H1 (cell line): Measurements from ENCODE around the gene TSEN2. TPM values are rescaled to one million over a fixed set of nuclear protein-coding genes. Genes with fewer than 3 reads are reported as not detected.

ENCODE experiments used
- CTCF ChIA-PET: fragments of 300-600 bp; sonication (Branson Sonifier 250); formaldehyde crosslinking; loops from one replicate; lab custom pipeline; 2021; ENCODE audit not compliant: partially characterized antibody; lab: Charles Lee
- POLR2A ChIA-PET: fragments of 300-600 bp; sonication (Branson Sonifier 250); formaldehyde crosslinking; loops from one replicate; lab custom pipeline; 2021; ENCODE audit warnings: inconsistent platforms; ENCODE audit not compliant: partially characterized antibody; lab: Charles Lee
- DNase-seq, 2 experiments: peaks; one replicate each; pipeline versions ENCODE4 v3.0.0 to v3.0.0-alpha.2; 2010 to 2022; ENCODE audit warnings: low spot score in 2 of 2, low read depth in 1 of 2, mixed read lengths in 1 of 2
- FAIRE-seq: peaks from 2 replicates; lab custom pipeline; 2011; peaks lifted over from hg19 to GRCh38; lab: Jason Lieb, UNC
- H2AFZ ChIP-seq: 2 replicates; pipeline ENCODE4 v1.8.1; 2012; ENCODE audit warnings: low read length, inconsistent platforms
- H2AK5ac ChIP-seq: 2 replicates; pipeline ENCODE4 v1.6.1; 2013; ENCODE audit warnings: low read depth, low read length
- H2BK120ac ChIP-seq: replicated peaks from 2 replicates; pipeline ENCODE3; 2013; ENCODE audit warnings: low read depth, low read length, inconsistent platforms
- H2BK12ac ChIP-seq: 2 replicates; pipeline ENCODE4 v1.6.1; 2013; ENCODE audit warnings: low read depth, low read length
- H2BK15ac ChIP-seq: 2 replicates; pipeline ENCODE4 v1.6.1; 2013; ENCODE audit warnings: low read length
- H2BK20ac ChIP-seq: 2 replicates; pipeline ENCODE4 v1.6.1; 2013; ENCODE audit warnings: low read length
- H2BK5ac ChIP-seq: 2 replicates; pipeline ENCODE4 v1.6.1; 2013; ENCODE audit warnings: low read depth, low read length
- H3K14ac ChIP-seq: 2 replicates; pipeline ENCODE4 v1.6.1; 2013; ENCODE audit warnings: inconsistent platforms; ENCODE audit not compliant: insufficient read length
- H3K18ac ChIP-seq: 2 replicates; pipeline ENCODE4 v1.6.1; 2013; ENCODE audit warnings: low read length; ENCODE audit errors: extremely low read depth
- H3K23ac ChIP-seq: 2 replicates; pipeline ENCODE4 v1.6.1; 2013; ENCODE audit warnings: inconsistent platforms; ENCODE audit not compliant: insufficient read length
- H3K23me2 ChIP-seq: 2 replicates; pipeline ENCODE4 v1.6.1; 2013; ENCODE audit warnings: low read depth, low read length
- H3K27ac ChIP-seq: 2 replicates; pipeline ENCODE4 v1.6.1; 2011; ENCODE audit warnings: low read depth, low read length, inconsistent platforms
- H3K27me3 ChIP-seq, 4 experiments: replicated peaks in 1 of 4; 1 replicate in 1 of 4; 2 replicates in 3 of 4; pipeline versions ENCODE4 v1.6.1 to v1.8.1; 2011 to 2013; ENCODE audit warnings: low read length in 3 of 4, mild to moderate bottlenecking in 3 of 4, inconsistent platforms in 2 of 4, mixed read lengths in 2 of 4, moderate library complexity in 1 of 4; ENCODE audit not compliant: control insufficient read depth in 3 of 4, insufficient read depth in 3 of 4; ENCODE audit errors: extremely low read depth in 1 of 4
- H3K36me3 ChIP-seq, 4 experiments: 2 replicates each; pipeline versions ENCODE4 v1.6.1 to v1.8.1; 2011 to 2013; ENCODE audit warnings: mild to moderate bottlenecking in 4 of 4, low read length in 3 of 4, moderate library complexity in 2 of 4, control low read depth in 1 of 4, inconsistent platforms in 1 of 4; ENCODE audit not compliant: insufficient read depth in 4 of 4, control insufficient read depth in 2 of 4
- H3K4ac ChIP-seq: replicated peaks from 2 replicates; pipeline ENCODE3; 2013; ENCODE audit warnings: low read length, low read depth, mixed read lengths, inconsistent platforms; ENCODE audit not compliant: insufficient read length
- H3K4me1 ChIP-seq, 4 experiments: replicated peaks in 1 of 4; 1 replicate in 1 of 4; 2 replicates in 3 of 4; pipeline versions ENCODE4 v1.6.1 to v1.8.1; 2011 to 2013; ENCODE audit warnings: low read length in 3 of 4, inconsistent platforms in 2 of 4, mixed read lengths in 1 of 4; ENCODE audit not compliant: insufficient read depth in 4 of 4, control insufficient read depth in 3 of 4
- H3K4me2 ChIP-seq, 2 experiments: 2 replicates each; pipeline versions ENCODE4 v1.6.1 to v1.8.1; 2011 to 2013; ENCODE audit warnings: low read depth in 2 of 2, low read length in 2 of 2, control low read depth in 1 of 2, inconsistent platforms in 1 of 2, mild to moderate bottlenecking in 1 of 2; ENCODE audit not compliant: insufficient read depth in 1 of 2
- H3K4me3 ChIP-seq, 4 experiments: fragments of 200-600, 300-600 bp in 1 of 4; sonication (generic), shearing (Covaris generic), sonication (Bioruptor Twin) in 1 of 4; 2 replicates each; pipeline versions ENCODE4 v1.5.1 to v1.8.1; 2011 to 2016; ENCODE audit warnings: low read length in 4 of 4, low read depth in 3 of 4, control low read depth in 2 of 4, inconsistent platforms in 2 of 4, mild to moderate bottlenecking in 2 of 4, mixed read lengths in 1 of 4, moderate library complexity in 1 of 4; ENCODE audit not compliant: insufficient read depth in 2 of 4; ENCODE audit errors: extremely low read depth in 1 of 4
- H3K56ac ChIP-seq: replicated peaks from 2 replicates; pipeline ENCODE3; 2013; ENCODE audit warnings: low read depth, mild to moderate bottlenecking, mixed read lengths, low read length, inconsistent platforms; ENCODE audit not compliant: insufficient read length
- H3K79me1 ChIP-seq: 2 replicates; pipeline ENCODE4 v1.6.1; 2013; ENCODE audit warnings: low read depth, low read length, control low read depth
- H3K79me2 ChIP-seq, 2 experiments: 2 replicates each; pipeline versions ENCODE4 v1.6.1 to v1.8.1; 2012 to 2013; ENCODE audit warnings: low read length in 2 of 2, mild to moderate bottlenecking in 2 of 2, inconsistent platforms in 1 of 2; ENCODE audit not compliant: insufficient read depth in 2 of 2, control insufficient read depth in 1 of 2
- H3K9ac ChIP-seq, 4 experiments: replicated peaks in 1 of 4; 1 replicate in 1 of 4; 2 replicates in 3 of 4; pipeline versions ENCODE4 v1.6.1 to v1.8.1; 2011 to 2013; ENCODE audit warnings: low read depth in 3 of 4, low read length in 3 of 4, control low read depth in 2 of 4, mild to moderate bottlenecking in 2 of 4, moderate library complexity in 2 of 4, inconsistent platforms in 1 of 4; ENCODE audit errors: extremely low read depth in 1 of 4
- H3K9me3 ChIP-seq, 2 experiments: 2 replicates each; pipeline versions ENCODE4 v1.6.1 to v1.8.1; 2012 to 2013; ENCODE audit warnings: mild to moderate bottlenecking in 2 of 2, moderate library complexity in 2 of 2, control low read depth in 1 of 2, inconsistent platforms in 1 of 2, low read depth in 1 of 2, low read length in 1 of 2, mixed read lengths in 1 of 2; ENCODE audit not compliant: insufficient read depth in 2 of 2
- H4K20me1 ChIP-seq, 2 experiments: replicated peaks in 1 of 2; 2 replicates each; pipeline versions ENCODE3 to v1.8.1; 2011 to 2013; ENCODE audit warnings: inconsistent platforms in 2 of 2, low read length in 2 of 2, mild to moderate bottlenecking in 1 of 2; ENCODE audit not compliant: insufficient read depth in 2 of 2, control insufficient read depth in 1 of 2
- H4K5ac ChIP-seq: 2 replicates; pipeline ENCODE4 v1.6.1; 2013; ENCODE audit warnings: low read length, low read depth, mixed read lengths, inconsistent platforms; ENCODE audit not compliant: insufficient read length
- H4K8ac ChIP-seq: 2 replicates; pipeline ENCODE4 v1.8.0; 2013; ENCODE audit warnings: mild to moderate bottlenecking, moderate library complexity, low read length, inconsistent platforms; ENCODE audit not compliant: insufficient read depth; ENCODE audit errors: extremely low read depth
- H4K91ac ChIP-seq: replicated peaks from 2 replicates; pipeline ENCODE3; 2013; ENCODE audit warnings: low read length, mixed read lengths, inconsistent platforms; ENCODE audit not compliant: insufficient read length
- CTCF ChIP-seq, 3 experiments: IDR thresholded peaks; 1 replicate in 2 of 3; 2 replicates in 1 of 3; pipeline versions ENCODE4 v1.5.1 to v1.6.1; 2011; ENCODE audit warnings: low read length in 3 of 3, mild to moderate bottlenecking in 3 of 3, inconsistent platforms in 2 of 3, low read depth in 1 of 3, moderate library complexity in 1 of 3; ENCODE audit not compliant: insufficient read depth in 1 of 3; ENCODE audit errors: control extremely low read depth in 1 of 3
- E2F6 ChIP-seq: IDR thresholded peaks from 2 replicates; pipeline ENCODE4 v1.6.1; 2012; ENCODE audit warnings: inconsistent platforms
- HDAC2 ChIP-seq, 2 experiments: fragments of 300-600 bp in 1 of 2; sonication (generic) in 1 of 2; IDR thresholded peaks; 2 replicates each; pipeline ENCODE4 v1.6.1; 2011 to 2012; ENCODE audit warnings: low read depth in 2 of 2, low read length in 2 of 2, mild to moderate bottlenecking in 2 of 2, moderate library complexity in 2 of 2, borderline replicate concordance in 1 of 2, inconsistent platforms in 1 of 2
- KDM1A ChIP-seq: fragments of 200-600, 300-600 bp; sonication (generic); IDR thresholded peaks from 2 replicates; pipeline ENCODE4 v1.7.1; 2016; ENCODE audit warnings: mild to moderate bottlenecking, low read length, borderline replicate concordance
- MAX ChIP-seq: IDR thresholded peaks from 2 replicates; pipeline ENCODE4 v1.6.1; 2012; ENCODE audit warnings: inconsistent platforms
- NRF1 ChIP-seq: IDR thresholded peaks from 2 replicates; pipeline ENCODE4 v1.6.1; 2011; ENCODE audit warnings: mild to moderate bottlenecking, low read depth, low read length, improper control_type of control experiment
- SAP30 ChIP-seq: fragments of 300-600 bp; sonication (generic); IDR thresholded peaks from 2 replicates; pipeline ENCODE4 v1.7.1; 2012; ENCODE audit warnings: low read length, moderate library complexity, mild to moderate bottlenecking, inconsistent platforms; ENCODE audit not compliant: insufficient read depth, insufficient replicate concordance
- TAF1 ChIP-seq: IDR thresholded peaks from 2 replicates; pipeline ENCODE4 v1.6.1; 2011; ENCODE audit warnings: mild to moderate bottlenecking, low read depth, low read length
- WGBS, 2 experiments: shearing (Covaris generic) in 1 of 2; methylation state at CpG; one replicate each; pipeline versions ENCODE4 v1.1.6 to v1.1.7; 2013 to 2015; ENCODE audit warnings: low lambda C conversion rate in 2 of 2, mixed read lengths in 2 of 2, inconsistent platforms in 1 of 2, low coverage in 1 of 2, missing lambda C conversion rate in 1 of 2; ENCODE audit not compliant: insufficient replicate concordance in 2 of 2, insufficient coverage in 1 of 2, insufficient read length in 1 of 2; ENCODE audit errors: extremely low coverage in 1 of 2, missing lambda C conversion rate in 1 of 2; 5-methylcytosine and 5-hydroxymethylcytosine counted together
- polyA plus RNA-seq, 7 experiments: library from polyadenylated mRNA; depleted of rRNA in 3 of 7; stranded (reverse) in 5 of 7; unstranded in 2 of 7; fragments of >200 nt in 5 of 7; fragments of 200-250 nt in 2 of 7; gene quantifications; 1 replicate in 5 of 7; 2 replicates in 1 of 7; 4 replicates in 1 of 7; pipeline versions ENCODE4 v1.2.1 to v1.2.3, GENCODE V29; 2011 to 2013; ENCODE audit warnings: missing spikeins in 2 of 7, mixed read lengths in 2 of 7
- total RNA-seq: library from RNA; stranded (reverse); fragmentation: NEBNext Ultra II Directional; extraction: Animal tissue kit (Norgen Biotek cat#: 25700); gene quantifications from 2 replicates; pipeline ENCODE4 v1.2.1, GENCODE V29; 2021

Gene TSEN2
- total and polyA plus RNA-seq, 2 of the 8 experiments (the other 6 are each of a cell fraction or from before 2014, with no cell fraction given): 16.1 to 22.4 TPM

GRCh38 chr3:12553921-12554391 lies 69.7 kb downstream of the TSEN2 start:
- no peak overlapping the region for H2BK15ac ChIP-seq
- WGBS, 2 experiments: 42% methylated on average over 26 of the region's 26 CpGs; no CpG with 5 or more reads in 1 of the 2 experiments
- no peak overlapping the region for H2BK20ac ChIP-seq
- H2BK120ac ChIP-seq: no peak overlapping the region
- no peak overlapping the region for H3K27ac ChIP-seq
- no peak overlapping the region for H3K56ac ChIP-seq
- FAIRE-seq: no peak
- no peak overlapping the region for H3K4ac ChIP-seq
- CTCF ChIA-PET: interaction anchor here (0.9 to 1.0 kb wide), 2 partner anchors 13 to 58 kb away, joined by 3 to 5 read pairs; no protein-coding TSS in a partner anchor
- H3K4me2 ChIP-seq: peak overlapping the region; percentile 68 to 80
- H4K5ac ChIP-seq: no peak overlapping the region
- H2BK5ac ChIP-seq: no peak overlapping the region
- H3K14ac ChIP-seq: no peak overlapping the region
- peaks cover 0 to 6% (median 2%) of the 10 kb centered on the region in 4 experiments; a peak in 2 of 7 replicates for H3K4me1 ChIP-seq
- no peak overlapping the region for H2AK5ac ChIP-seq
- H3K23me2 ChIP-seq: peaks cover 7% of the 10 kb centered on the region
- no peaks in the 10 kb centered on the region for H3K27me3 ChIP-seq
- H2AFZ ChIP-seq: peak overlapping the region; percentile 90
- peak in 1 of 2 experiments; percentile 56 for DNase-seq
- H3K79me2 ChIP-seq: peaks cover 5 to 17% of the 10 kb centered on the region in 2 experiments
- H3K9ac ChIP-seq: peak overlapping the region in 3 of 4 experiments; percentile 60 to 65 (median 60); a peak in 6 of 7 replicates
- H4K91ac ChIP-seq: peak overlapping the region; percentile 3
- H4K20me1 ChIP-seq: peaks cover 0 to 4% of the 10 kb centered on the region in 2 experiments
- H3K36me3 ChIP-seq: no peaks in the 10 kb centered on the region
- no peaks in the 10 kb centered on the region for H3K9me3 ChIP-seq
- H3K18ac ChIP-seq: no peak overlapping the region; the same call in 1 of the 2 replicates
- H3K4me3 ChIP-seq: peak overlapping the region; percentile 13 to 55 (median 39); a peak in 6 of 8 replicates
- POLR2A ChIA-PET: interaction anchor here (0.8 to 2.0 kb wide), 8 partner anchors 8 to 69 kb away, joined by 3 to 6 read pairs (median 3); partner anchors contain the start of genes MKRN2OS and TSEN2
- peak overlapping the region; percentile 7; the same call in 1 of the 2 replicates for H4K8ac ChIP-seq
- no peaks in the 10 kb centered on the region for H3K79me1 ChIP-seq
- no peak overlapping the region for H3K23ac ChIP-seq
- H2BK12ac ChIP-seq: no peak overlapping the region
- no peak for TF ChIP-seq CTCF (IDR thresholded peaks at IDR 0.05; ENCODE audit: control extremely low read depth in 1 of 3, insufficient read depth in 1 of 3, low read depth in 1 of 3, low read length in 3 of 3)
- TF ChIP-seq HDAC2 (IDR thresholded peaks at IDR 0.05; ENCODE audit: borderline replicate concordance in 1 of 2, low read depth in 2 of 2, low read length in 2 of 2): no peak
- 0 out of 2 replicates have a peak, but pooled peaks have one; percentile 30 for TF ChIP-seq TAF1
- no peak for TF ChIP-seq SAP30
- no peak for TF ChIP-seq MAX
- no peak for TF ChIP-seq KDM1A
- no peak for TF ChIP-seq NRF1
- TF ChIP-seq E2F6: no peak
